GM21576 (cell line): ENCODE measurements around the gene ANGPTL8.

Experiments used
- ATAC-seq: cut with Tn5 transposase; IDR thresholded peaks from one replicate; pipeline ENCODE4 v1.9.1; 2021; ENCODE audit warnings: mild to moderate bottlenecking, moderate library complexity; ENCODE audit not compliant: unreplicated experiment

ANGPTL8 gene

GRCh38 chr19:11236324-11237301, 2.8 kb upstream of the ANGPTL8 start:
- no peak for ATAC-seq

- no peak for ATAC-seq
Observed at GRCh38 chr19:11237321-11237720, 2.1 kb upstream of the ANGPTL8 start.

GRCh38 chr19:11238041-11238440, 1.4 kb upstream of the ANGPTL8 start:
- ATAC-seq, result no peak

GRCh38 chr19:11238781-11239376, 540 bp upstream of the ANGPTL8 start:
- ATAC-seq, result no peak

- no peak for ATAC-seq
Observed at GRCh38 chr19:11240008-11240444, 607 bp downstream of the ANGPTL8 start.

GRCh38 chr19:11242025-11242424, 2.6 kb downstream of the ANGPTL8 start:
- no peak for ATAC-seq

GRCh38 chr19:11242864-11243797, 3.7 kb downstream of the ANGPTL8 start:
- ATAC-seq, result no peak

- ATAC-seq, result no peak
Observed at GRCh38 chr19:11243798-11244169, 4.4 kb downstream of the ANGPTL8 start.

- no peak for ATAC-seq
Observed at GRCh38 chr19:11244846-11245589, 5.6 kb downstream of the ANGPTL8 start.

GRCh38 chr19:11246941-11247340, 7.5 kb downstream of the ANGPTL8 start:
- no peak for ATAC-seq

GRCh38 chr19:11247391-11247790, 8.0 kb downstream of the ANGPTL8 start:
- ATAC-seq, result no peak

GRCh38 chr19:11247934-11248333, 8.5 kb downstream of the ANGPTL8 start:
- ATAC-seq, result no peak

GRCh38 chr19:11248852-11249251, 9.4 kb downstream of the ANGPTL8 start:
- ATAC-seq, result no peak

- ATAC-seq, result no peak
Observed at GRCh38 chr19:11251217-11251616, 11.8 kb downstream of the ANGPTL8 start.

GRCh38 chr19:11251650-11252314, 12.4 kb downstream of the ANGPTL8 start:
- ATAC-seq, result no peak

GRCh38 chr19:11252665-11253355, 13.4 kb downstream of the ANGPTL8 start:
- ATAC-seq, result no peak

GRCh38 chr19:11254666-11255065, 15.2 kb downstream of the ANGPTL8 start:
- no peak for ATAC-seq

GRCh38 chr19:11256189-11256588, 16.8 kb downstream of the ANGPTL8 start:
- ATAC-seq, result no peak

GRCh38 chr19:11257846-11258380, 18.5 kb downstream of the ANGPTL8 start:
- no peak for ATAC-seq
